HepG2 (cell line): ENCODE data around the gene MAPK7.

Source experiments
- CTCF ChIP-seq: sonication (generic); formaldehyde crosslinking; IDR thresholded peaks from 2 replicates; pipeline ENCODE4 v1.5.0; 2020; ENCODE audit warnings: mild to moderate bottlenecking, missing genetic modification reagents, moderate library complexity
- E2F5 ChIP-seq: sonication (generic); formaldehyde crosslinking; conservative IDR thresholded peaks from 2 replicates; pipeline ENCODE4 v1.4.0; 2020; ENCODE audit warnings: missing genetic modification reagents
- FIP1L1 ChIP-seq: fragments of 200-400 bp; formaldehyde crosslinking; IDR thresholded peaks from 2 replicates; pipeline ENCODE4 v1.6.1; 2018; ENCODE audit warnings: low read depth, mild to moderate bottlenecking, low read length, moderate library complexity, borderline replicate concordance; ENCODE audit not compliant: insufficient read depth
- HNRNPLL ChIP-seq: fragments of 200-400 bp; formaldehyde crosslinking; IDR thresholded peaks from 2 replicates; pipeline ENCODE4 v1.6.1; 2017; ENCODE audit warnings: mild to moderate bottlenecking, low read depth, low read length; ENCODE audit not compliant: poor library complexity, severe bottlenecking
- NFE2 ChIP-seq: sonication (generic); formaldehyde crosslinking; IDR thresholded peaks from 2 replicates; pipeline ENCODE4 v1.4.0; 2020; ENCODE audit warnings: missing genetic modification reagents
- RFX5 ChIP-seq: IDR thresholded peaks from 2 replicates; pipeline ENCODE4 v1.6.1; 2011; ENCODE audit warnings: low read depth, low read length, improper control_type of control experiment
- TARDBP ChIP-seq: sonication (generic); formaldehyde crosslinking; IDR thresholded peaks from 2 replicates; pipeline ENCODE4 v1.8.0; 2022; ENCODE audit warnings: mild to moderate bottlenecking, missing genetic modification reagents
- ZNF468 ChIP-seq: sonication (generic); formaldehyde crosslinking; IDR thresholded peaks from 2 replicates; pipeline ENCODE4 v1.8.0; 2022; ENCODE audit warnings: mild to moderate bottlenecking, moderate library complexity, missing genetic modification reagents

- TF ChIP-seq FIP1L1, result no peak
- no peak for TF ChIP-seq HNRNPLL
- no peak for TF ChIP-seq CTCF (CRISPR knock-in tag)
- no peak for TF ChIP-seq RFX5
- TF ChIP-seq TARDBP (CRISPR knock-in tag), result no peak
- TF ChIP-seq ZNF468 (CRISPR knock-in tag), result no peak
- no peak for TF ChIP-seq E2F5 (CRISPR knock-in tag)
- TF ChIP-seq NFE2 (CRISPR knock-in tag), result no peak
These were observed 8.9 kb downstream of the MAPK7 start, which contains the start of gene MFAP4 for GRCh38 chr17:19386974-19387920.
